ENCODE measurements around the gene SALL3.
"Not testable (repeated sequence)": the region's sequence is repeated elsewhere in the genome, so short reads cannot be mapped to it uniquely, and the experiment has no call there.

Gene SALL3

GRCh38 chr18:78979730-78980278, at the start of gene SALL3:
TSS of gene SALL3 (plus strand) at chr18:78979818. CDS start at chr18:78980275, 457 bp downstream.
- no peak for DNase-seq

DNA sequence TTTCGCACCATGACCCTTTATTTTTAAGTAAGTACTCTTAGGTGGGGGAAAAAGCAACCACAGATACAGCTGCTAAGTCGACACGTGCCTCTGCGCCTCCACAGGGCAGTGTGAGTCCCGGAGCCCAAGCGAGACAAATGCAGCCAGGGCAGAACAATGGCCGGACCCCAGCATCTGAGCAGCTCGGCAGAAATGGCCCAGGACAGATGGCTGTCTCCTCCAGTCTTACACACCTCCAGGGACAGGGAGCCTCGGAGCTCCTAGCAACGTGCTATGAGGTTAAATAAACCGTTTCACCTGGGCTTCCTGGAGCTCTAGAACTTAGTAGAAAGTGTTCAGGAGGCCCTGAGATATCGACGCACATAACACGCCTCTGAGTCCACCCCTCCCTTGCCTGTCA, 47.3 kb upstream of the SALL3 start:
- DNase-seq: no peak

- no peak for DNase-seq
Observed at GRCh38 chr18:78934003-78934402, 45.6 kb upstream of the SALL3 start.

GRCh38 chr18:78934551-78935225, 44.9 kb upstream of the SALL3 start:
- DNase-seq: no peak

- no peak for DNase-seq
Observed at GRCh38 chr18:78935406-78935805, 44.2 kb upstream of the SALL3 start.

DNA sequence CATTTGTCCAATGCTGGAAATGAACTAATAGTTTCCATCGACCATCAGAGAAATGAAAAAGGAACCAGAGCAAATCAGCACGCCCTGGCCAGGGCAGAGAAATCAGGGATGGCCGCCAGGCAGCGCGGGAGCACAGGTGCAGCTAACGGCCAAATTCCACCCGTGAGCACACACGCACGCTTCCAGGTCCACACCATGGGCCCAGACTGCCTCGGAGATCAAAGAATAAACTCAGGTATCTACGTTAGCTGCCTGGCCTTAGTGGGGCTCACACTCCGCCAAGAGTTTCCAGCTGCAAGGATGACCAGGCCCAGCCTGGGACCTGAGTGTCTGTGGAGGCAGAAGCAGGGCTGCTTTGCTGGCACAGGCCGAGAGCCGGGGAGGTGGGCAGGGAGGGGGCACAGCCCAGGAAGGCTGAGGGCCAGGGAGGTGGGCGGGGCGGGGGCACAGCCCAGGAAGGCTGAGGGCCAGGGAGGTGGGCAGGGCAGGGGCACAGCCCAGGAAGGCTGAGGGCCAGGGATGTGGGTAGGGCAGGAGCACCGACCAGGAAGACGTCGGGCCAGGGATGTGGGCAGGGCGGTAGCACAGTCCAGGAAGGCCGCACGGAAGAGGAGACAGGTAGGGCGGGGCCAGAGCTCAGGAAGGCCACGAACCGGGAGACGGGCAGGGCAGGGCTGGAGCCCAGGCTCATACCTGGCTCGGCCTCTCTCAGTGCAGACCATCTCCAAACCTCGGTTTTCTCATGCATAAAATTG, 43.2 kb upstream of the SALL3 start:
- no peak for DNase-seq

DNA sequence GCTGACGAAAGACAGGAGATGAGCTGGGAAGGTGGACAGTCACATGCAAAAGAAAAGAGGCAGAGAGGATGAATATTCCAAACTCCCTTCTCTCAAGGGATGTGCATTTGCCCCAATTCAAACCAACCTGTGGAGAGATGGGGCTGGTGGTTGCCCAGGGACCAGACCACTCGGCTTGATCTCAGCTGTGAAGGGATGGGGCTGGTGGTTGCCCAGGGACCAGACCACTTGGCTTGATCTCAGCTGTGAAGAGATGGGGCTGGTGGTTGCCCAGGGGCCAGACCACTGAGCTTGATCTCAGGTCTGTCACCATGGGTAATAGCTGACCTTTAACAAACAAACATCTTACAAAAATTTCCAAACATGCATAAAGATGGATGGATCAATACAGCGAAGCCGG, 42.5 kb upstream of the SALL3 start:
- no peak for DNase-seq

DNA sequence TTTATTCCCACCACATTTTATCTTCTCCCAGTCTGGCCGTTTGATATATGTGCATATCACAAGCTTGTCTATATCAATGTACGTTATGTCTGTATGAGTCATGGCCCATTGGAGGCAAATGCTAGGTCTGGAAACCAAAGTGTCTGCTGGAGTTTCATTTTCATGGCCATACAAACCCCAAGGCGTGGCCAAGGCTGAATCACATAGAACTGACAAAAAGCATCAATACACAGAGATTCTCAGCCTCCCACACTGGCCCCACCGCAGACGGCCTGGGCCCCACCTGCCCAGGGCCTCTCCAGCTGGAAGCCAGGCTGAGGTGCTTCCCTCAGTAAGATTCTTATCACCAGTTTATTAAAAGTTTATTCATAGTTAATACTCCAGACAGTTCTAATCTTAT, 40.5 kb upstream of the SALL3 start:
- no peak for DNase-seq

DNA sequence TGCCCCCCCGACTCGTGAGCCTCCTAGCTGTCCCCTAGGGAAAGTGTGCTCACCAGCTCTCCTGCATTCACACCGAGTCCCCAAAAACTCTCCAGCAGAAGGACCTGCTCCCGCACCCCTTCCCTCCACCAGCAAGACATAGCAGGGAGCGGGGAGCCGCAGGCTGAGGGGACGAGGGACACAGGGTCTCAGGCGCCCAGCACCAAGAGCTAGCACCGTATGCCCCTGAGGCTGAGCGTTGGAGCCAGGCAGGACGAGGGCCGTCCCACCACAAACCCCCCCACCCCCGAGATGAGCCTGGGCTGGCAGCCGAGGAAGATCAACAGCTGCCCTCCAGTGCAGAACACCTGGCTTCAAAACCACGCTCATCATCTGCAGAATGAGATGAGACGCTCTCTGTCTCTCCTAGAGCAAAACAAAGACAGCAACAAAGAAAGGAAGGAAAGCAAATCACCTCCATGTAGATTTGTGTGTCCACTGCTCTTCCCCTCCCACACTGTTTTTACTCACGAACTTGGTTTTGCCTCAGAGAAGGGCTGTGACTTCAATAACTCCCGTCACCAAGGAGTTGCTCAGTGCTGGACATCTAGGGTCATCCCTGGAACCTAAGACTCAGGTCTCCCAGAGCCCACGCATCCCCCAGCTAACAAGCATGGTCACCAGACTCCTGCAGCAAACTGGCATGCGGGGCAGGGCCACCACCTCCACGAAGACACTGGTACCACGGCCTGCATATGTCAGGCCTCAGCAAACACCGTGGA, 39.7 kb upstream of the SALL3 start:
- no peak for DNase-seq

DNA sequence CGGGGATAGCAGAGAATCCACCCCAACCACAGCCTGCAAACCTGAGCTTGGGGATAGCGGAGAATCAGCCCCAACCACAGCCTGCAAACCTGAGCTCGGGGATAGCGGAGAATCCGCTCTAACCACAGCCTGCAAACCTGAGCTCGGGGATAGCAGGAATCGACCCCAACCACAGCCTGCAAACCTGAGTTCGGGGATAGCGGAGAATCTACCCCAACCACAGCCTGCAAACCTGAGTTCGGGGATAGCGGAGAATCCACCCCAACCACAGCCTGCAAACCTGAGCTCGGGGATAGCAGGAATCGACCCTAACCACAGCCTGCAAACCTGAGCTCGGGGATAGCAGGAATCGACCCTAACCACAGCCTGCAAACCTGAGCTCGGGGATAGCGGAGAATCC, 37.4 kb upstream of the SALL3 start:
- DNase-seq: not testable (repeated sequence)

GRCh38 chr18:78945628-78946027, 34.0 kb upstream of the SALL3 start:
- DNase-seq: no peak

DNA sequence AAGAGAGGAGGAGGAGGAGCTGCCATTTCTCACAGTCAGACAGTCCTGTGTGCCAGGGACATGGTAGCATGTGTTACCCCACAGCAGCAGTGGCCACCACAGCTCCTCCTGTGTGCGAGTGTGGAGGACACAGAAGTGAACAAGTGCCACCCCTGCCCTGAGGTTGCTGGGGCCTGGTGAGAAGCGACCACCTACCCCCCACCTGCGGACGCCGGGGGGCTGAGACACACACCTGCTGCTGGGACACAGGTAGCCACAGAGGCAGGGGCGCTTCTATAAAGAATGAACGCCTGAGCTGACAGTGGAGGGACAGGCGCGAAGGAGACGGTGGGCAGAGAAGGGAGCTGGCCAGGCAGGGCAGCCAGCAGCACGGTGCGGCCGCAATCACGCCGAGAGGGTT, 32.3 kb upstream of the SALL3 start:
- DNase-seq: no peak

- no peak for DNase-seq
Observed at GRCh38 chr18:78948221-78948620, 31.4 kb upstream of the SALL3 start.

DNA sequence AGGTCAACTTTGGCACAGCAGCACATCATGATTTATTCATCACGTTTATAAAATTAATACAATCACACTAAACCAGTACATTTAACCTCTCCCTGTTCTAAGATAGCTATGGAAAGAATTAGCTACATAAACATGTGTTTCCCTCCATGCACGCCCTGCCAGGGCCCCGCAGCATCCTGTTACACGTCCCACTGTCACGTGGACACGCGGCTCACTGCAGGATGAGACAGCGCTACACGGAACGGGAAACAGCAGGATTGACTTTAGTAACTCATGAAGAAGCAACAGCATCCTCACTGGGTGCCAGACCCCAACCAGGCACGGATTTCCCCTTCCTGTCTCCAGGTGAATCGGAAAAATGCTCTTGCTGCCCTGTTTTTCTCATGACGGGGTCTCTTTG, 30.9 kb upstream of the SALL3 start:
- DNase-seq: no peak

- DNase-seq: no peak
Observed at GRCh38 chr18:78949216-78949615, 30.4 kb upstream of the SALL3 start.

GRCh38 chr18:78950386-78950785, 29.2 kb upstream of the SALL3 start:
- no peak for DNase-seq

- DNase-seq: no peak
Observed at GRCh38 chr18:78953566-78953965, 26.1 kb upstream of the SALL3 start.

DNA sequence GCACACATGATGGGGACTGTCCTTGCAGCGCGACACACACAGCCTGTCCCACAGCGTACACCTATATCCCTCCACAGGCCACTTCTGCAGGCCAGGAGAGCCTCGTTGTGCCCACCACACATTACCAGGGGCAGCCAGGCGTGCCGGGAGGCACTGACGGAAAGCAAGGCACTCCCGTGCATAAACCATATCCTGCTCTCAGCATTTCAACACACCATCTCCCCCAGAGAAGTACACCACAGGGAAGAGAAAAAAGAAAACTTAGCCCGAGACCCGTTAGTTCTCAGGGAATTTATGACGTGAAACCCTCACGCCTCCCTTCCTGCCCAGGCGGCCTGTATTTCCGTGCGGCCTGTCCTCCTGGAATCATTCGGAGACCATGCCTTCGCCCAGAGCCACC, 24.6 kb upstream of the SALL3 start:
- DNase-seq: no peak

DNA sequence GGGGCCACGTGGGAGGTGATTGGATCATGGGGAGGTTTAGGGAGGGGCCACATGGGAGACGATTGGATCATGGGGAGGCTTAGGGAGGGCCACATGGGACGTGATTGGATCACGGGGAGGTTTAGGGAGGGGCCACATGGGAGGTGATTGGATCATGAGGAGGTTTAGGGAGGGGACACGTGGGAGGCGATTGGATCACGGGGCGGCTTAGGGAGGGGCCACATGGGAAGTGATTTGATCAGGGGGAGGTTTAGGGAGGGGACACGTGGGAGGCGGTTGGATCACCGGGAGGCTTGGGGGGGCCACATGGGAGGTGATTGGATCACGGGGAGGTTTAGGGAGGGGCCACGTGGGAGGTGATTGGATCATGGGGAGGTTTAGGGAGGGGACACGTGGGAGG, 22.5 kb upstream of the SALL3 start:
- no peak for DNase-seq

DNA sequence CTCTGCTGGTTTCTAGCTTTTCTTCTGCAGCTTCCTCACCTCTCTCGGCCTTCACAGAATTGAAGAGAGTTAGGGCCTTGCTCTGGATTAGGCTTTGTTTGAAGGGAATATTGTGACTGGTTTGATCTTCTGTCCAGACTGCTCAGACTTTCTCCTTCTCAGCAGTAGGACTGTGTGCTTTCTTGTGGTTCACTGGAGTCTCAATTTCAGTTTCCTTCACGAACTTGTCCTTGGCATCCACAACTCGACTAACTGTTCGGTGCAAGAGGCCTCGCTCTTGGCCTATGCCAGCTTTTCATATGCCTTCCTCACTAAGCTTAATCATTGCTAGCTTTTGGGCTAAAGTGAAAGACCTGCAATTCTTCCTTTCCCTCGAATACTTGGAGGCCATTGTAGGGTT, 18.9 kb upstream of the SALL3 start:
- no peak for DNase-seq

DNA sequence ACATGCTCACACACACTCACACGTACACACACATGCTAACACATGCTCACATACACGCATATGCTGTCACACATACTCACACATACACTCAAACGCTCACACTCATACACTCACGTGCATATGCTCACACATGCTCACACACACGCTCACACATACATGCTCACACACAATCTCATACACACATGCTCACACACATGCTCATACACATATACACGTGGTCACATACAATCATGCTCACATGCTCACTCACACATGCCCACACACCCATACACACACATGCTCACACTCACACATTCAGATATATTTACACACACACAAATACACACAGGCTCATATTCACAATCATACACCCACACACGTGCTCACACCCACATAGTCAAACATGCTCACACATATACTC, 17.5 kb upstream of the SALL3 start:
- no peak for DNase-seq

DNA sequence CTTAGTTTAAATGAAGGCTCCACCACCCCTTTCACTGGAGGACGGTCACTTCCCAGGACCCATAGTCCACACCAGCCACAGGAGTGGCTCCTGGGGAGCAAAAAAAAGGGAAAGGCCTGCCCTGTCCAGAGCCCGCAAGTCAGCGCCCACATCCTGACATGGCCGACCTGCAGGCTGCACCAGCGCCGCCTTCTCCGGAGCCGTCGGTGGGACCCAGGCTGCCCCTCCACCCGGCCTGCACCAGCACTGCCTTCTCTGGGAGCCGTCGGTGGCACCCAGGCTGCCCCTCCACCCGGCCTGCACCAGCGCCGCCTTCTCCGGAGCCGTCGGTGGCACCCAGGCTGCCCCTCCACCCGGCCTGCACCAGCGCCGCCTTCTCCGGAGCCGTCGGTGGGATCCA, 14.9 kb upstream of the SALL3 start:
- DNase-seq: not testable (repeated sequence)

DNA sequence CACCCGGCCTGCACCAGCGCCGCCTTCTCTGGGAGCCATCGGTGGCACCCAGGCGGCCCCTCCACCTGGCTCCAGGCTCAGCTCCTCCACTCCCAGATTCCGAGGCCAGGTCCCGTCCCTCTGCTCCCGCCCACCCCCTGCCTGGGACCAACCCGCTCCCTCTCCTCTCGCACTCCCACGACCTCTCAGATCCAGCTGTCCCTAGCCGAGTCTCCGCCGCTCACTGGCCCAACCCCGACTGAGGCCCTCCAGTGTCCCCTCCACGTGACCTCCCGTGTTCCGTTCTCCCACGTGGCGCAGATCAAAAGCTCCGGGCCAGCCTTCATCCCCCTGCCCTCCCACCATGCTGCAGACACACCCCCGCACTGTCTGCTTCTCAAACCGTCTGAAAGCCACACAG, 14.4 kb upstream of the SALL3 start:
- no peak for DNase-seq
